ENCODE measurements around the gene ARID3A. TPM values are rescaled to one million over a fixed set of nuclear protein-coding genes. Genes with fewer than 3 reads are reported as not detected.

Gene ARID3A
- total and polyA plus RNA-seq, 2 of the 4 experiments (the other 2 are of a cell fraction), result 16.0 to 23.1 TPM

DNA sequence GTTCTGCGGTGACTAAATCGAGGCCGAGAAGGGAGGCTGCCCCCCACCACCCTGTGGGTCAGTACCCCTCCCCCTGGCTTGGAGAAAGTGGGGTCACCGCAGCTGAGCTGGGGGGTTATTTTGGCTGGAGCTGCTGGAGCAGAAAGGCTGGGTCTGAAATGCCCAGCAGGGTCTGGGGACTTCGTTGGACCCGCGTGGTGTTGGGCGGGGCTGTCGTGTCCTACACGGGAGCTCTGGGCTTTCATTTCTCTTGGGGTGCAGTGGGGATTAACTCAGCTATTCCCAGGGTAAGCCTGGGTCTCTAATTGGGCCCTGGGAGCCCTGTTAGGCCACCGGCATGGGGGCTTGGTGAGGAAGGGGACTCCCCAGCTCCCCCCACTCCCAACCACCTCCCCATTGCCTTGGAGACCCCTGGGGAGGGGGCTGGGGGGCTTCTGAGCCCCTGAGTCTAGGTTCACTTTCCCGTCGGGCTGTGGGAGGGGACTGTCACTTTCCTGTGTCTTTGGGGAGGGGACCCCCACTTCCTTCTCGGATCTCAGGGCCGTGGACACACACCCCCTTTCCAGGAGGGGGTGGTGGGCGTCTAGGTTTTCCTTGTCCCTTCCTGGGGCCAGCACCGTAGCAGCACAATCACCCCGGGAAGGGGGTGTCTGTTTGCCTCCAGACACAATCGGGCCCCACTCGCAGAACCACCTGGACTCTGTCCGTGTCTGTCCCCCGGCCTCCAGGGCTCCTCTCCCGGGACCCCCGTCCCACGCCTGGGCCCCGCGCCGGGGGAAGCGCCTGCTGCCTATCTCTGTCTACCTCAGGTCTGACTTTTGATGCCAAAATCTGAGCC is 48.1 kb downstream of the ARID3A start:
- H4K5ac ChIP-seq (ENCODE audit: low read depth, low read length), result no peak overlapping the region
- intact Hi-C loops (cut with micrococcal nuclease) (no loop called here), in situ Hi-C loops (cut with MboI; ENCODE audit: low sequenced_read_pairs) (no loop called here), dilution Hi-C loops (cut with HindIII; ENCODE audit: low sequenced_read_pairs, unreplicated experiment) (no loop called here)
- no peak overlapping the region for H3K14ac ChIP-seq (replicated peaks; ENCODE audit: low read depth, low read length)
- H3K79me1 ChIP-seq (ENCODE audit: low read depth in 1 of 2, low read length in 2 of 2), result peaks cover 9 to 19% of the 10 kb centered on the region in 2 experiments
- H3K27me3 ChIP-seq (ENCODE audit: control insufficient read depth, insufficient read depth, low read length), result no peaks in the 10 kb centered on the region
- no peaks in the 10 kb centered on the region for H3K9me1 ChIP-seq (ENCODE audit: insufficient read depth, low read length)
- H3K4me2 ChIP-seq (ENCODE audit: low read depth, low read length), result no peak overlapping the region
- no TSS peak for BruUV-seq (replicated peaks)
- TF ChIP-seq MAFK (IDR thresholded peaks at IDR 0.05; ENCODE audit: low read depth, low read length) (no peak), RCOR1 (IDR thresholded peaks at IDR 0.05; ENCODE audit: insufficient replicate concordance, low read length) (no peak), MXI1 (IDR thresholded peaks at IDR 0.05; ENCODE audit: borderline replicate concordance, low read depth, low read length) (no peak), CEBPB (IDR thresholded peaks at IDR 0.05; ENCODE audit: low read depth, low read length) (no peak), RFX5 (IDR thresholded peaks at IDR 0.05; ENCODE audit: low read depth, low read length) (no peak), FOS (IDR thresholded peaks at IDR 0.05; ENCODE audit: low read depth, low read length) (no peak)
- TF ChIP-seq, protein P1, sequence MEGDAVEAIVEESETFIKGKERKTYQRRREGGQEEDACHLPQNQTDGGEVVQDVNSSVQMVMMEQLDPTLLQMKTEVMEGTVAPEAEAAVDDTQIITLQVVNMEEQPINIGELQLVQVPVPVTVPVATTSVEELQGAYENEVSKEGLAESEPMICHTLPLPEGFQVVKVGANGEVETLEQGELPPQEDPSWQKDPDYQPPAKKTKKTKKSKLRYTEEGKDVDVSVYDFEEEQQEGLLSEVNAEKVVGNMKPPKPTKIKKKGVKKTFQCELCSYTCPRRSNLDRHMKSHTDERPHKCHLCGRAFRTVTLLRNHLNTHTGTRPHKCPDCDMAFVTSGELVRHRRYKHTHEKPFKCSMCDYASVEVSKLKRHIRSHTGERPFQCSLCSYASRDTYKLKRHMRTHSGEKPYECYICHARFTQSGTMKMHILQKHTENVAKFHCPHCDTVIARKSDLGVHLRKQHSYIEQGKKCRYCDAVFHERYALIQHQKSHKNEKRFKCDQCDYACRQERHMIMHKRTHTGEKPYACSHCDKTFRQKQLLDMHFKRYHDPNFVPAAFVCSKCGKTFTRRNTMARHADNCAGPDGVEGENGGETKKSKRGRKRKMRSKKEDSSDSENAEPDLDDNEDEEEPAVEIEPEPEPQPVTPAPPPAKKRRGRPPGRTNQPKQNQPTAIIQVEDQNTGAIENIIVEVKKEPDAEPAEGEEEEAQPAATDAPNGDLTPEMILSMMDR (conservative IDR thresholded peaks at IDR 0.05; ENCODE audit: low read depth, low read length), result no peak
- H4K8ac ChIP-seq (ENCODE audit: low read depth in 2 of 2, low read length in 2 of 2), result no peak overlapping the region
- no peak overlapping the region for H4K91ac ChIP-seq (ENCODE audit: insufficient read depth, low read depth, low read length)
- no peak overlapping the region for H2BK5ac ChIP-seq (ENCODE audit: low read depth, low read length, poor library complexity, severe bottlenecking)
- 63% methylated on average over 9 of the region's 29 CpGs; no CpG with 5 or more reads in 1 of the 2 experiments for WGBS, 2 experiments (ENCODE audit: extremely low coverage in 2 of 2, insufficient read length in 1 of 2)
- H2AK5ac ChIP-seq (ENCODE audit: low read depth, low read length), result no peak overlapping the region; the same call in 1 of the 2 replicates
- H2BK20ac ChIP-seq (ENCODE audit: low read depth, low read length), result no peak overlapping the region
- H2BK120ac ChIP-seq (ENCODE audit: low read depth, low read length), result no peak overlapping the region
- DNase-seq (no peak), ATAC-seq (ENCODE audit: low read depth) (no peak)
- H2AFZ ChIP-seq (replicated peaks; ENCODE audit: low read length, poor library complexity), result no peak overlapping the region
- no peak overlapping the region for H3K4ac ChIP-seq (ENCODE audit: low read depth, low read length)
- no peak overlapping the region for H3K23ac ChIP-seq (ENCODE audit: low read depth, low read length)
- no peak overlapping the region for H2BK15ac ChIP-seq (ENCODE audit: low read depth, low read length)
- peaks cover 39% of the 10 kb centered on the region for H3K36me3 ChIP-seq (ENCODE audit: control insufficient read depth, insufficient read depth, low read length)
- H2AK9ac ChIP-seq (replicated peaks; ENCODE audit: low read depth, low read length, poor library complexity), result no peak overlapping the region
- no peak overlapping the region for H3K9ac ChIP-seq (ENCODE audit: low read depth, low read length)
- no peaks in the 10 kb centered on the region; the same call in 1 of the 2 replicates for H4K20me1 ChIP-seq (ENCODE audit: insufficient read depth, low read length)
- CTCF ChIA-PET, result no interaction called here
- H3K4me3 ChIP-seq (ENCODE audit: insufficient read depth, low read depth, low read length), result no peak overlapping the region
- POLR2A ChIA-PET (ENCODE audit: unreplicated experiment), result no interaction called here
- H3K9me3 ChIP-seq (ENCODE audit: control insufficient read depth, insufficient read depth, low read length), result peaks cover 5% of the 10 kb centered on the region
- H3K18ac ChIP-seq (ENCODE audit: low read depth, low read length), result no peak overlapping the region
- no peaks in the 10 kb centered on the region for H3K4me1 ChIP-seq (ENCODE audit: control insufficient read depth, insufficient read depth, low read length)
- no peak overlapping the region for H3K56ac ChIP-seq (ENCODE audit: extremely low read depth, insufficient read depth, low read length)
- no peak overlapping the region for H3K27ac ChIP-seq (ENCODE audit: insufficient read depth, low read length)

All from IMR-90 (cell line).